ENCODE measurements around the gene SLC25A52. TPM values are rescaled to one million over a fixed set of nuclear protein-coding genes. Genes with fewer than 3 reads are reported as not detected.

Gene SLC25A52
- total and polyA plus RNA-seq, 2 experiments from 2014 or later = not detected

GRCh38 chr18:31711365-31712172, 49.1 kb downstream of the SLC25A52 start (continued):
- TF ChIP-seq ZNF114 (CRISPR knock-in tag; IDR thresholded peaks at IDR 0.05) = no peak
- no peak for TF ChIP-seq ETS1 (IDR thresholded peaks at IDR 0.05)
- TF ChIP-seq EZH2 (IDR thresholded peaks at IDR 0.05; ENCODE audit: low read depth, unreplicated experiment) = no peak
- no peak for TF ChIP-seq CTCF (conservative IDR thresholded peaks at IDR 0.05; ENCODE audit: low read depth in 2 of 2)

- no peaks in the 10 kb centered on the region for H4K20me1 ChIP-seq (replicated peaks; ENCODE audit: insufficient read depth)
- no peaks in the 10 kb centered on the region for H3K79me2 ChIP-seq (replicated peaks; ENCODE audit: insufficient read depth)
- Mint-ChIP-seq H3K27me3 (ENCODE audit: insufficient read depth, low read depth, poor library complexity) (peaks cover 4% of the 10 kb centered on the region), H3K4me1 (peaks cover 9% of the 10 kb centered on the region; the same call in 2 of the 3 replicates), H3K36me3 (ENCODE audit: low read depth) (no peaks in the 10 kb centered on the region), H3K27ac (peak overlapping the region; percentile 59), H3K4me3 (no peak overlapping the region), H3K9me3 (no peaks in the 10 kb centered on the region)
- no peak overlapping the region for H3K4me3 ChIP-seq
- TF ChIP-seq ZNF462 (CRISPR knock-in tag; IDR thresholded peaks at IDR 0.05) (no peak), EZH2 (IDR thresholded peaks at IDR 0.05; ENCODE audit: low read depth, unreplicated experiment) (no peak), CTCF (conservative IDR thresholded peaks at IDR 0.05; ENCODE audit: low read depth in 2 of 2) (peak; percentile 28 to 48), NANOG (IDR thresholded peaks at IDR 0.05; ENCODE audit: borderline replicate concordance) (no peak), REST (IDR thresholded peaks at IDR 0.05; ENCODE audit: unreplicated experiment) (no peak)
- peak; percentile 37 for DNase-seq (ENCODE audit: low spot score)
- no peak overlapping the region for H3K27ac ChIP-seq (ENCODE audit: low read depth)
- peak; percentile 79 for ATAC-seq
- H2AFZ ChIP-seq = peak overlapping the region; percentile 36
- H3K9me2 ChIP-seq (ENCODE audit: insufficient read depth) = no peaks in the 10 kb centered on the region
- peaks cover 8% of the 10 kb centered on the region for H3K4me1 ChIP-seq (ENCODE audit: insufficient read depth)
- no peaks in the 10 kb centered on the region for H3K27me3 ChIP-seq (ENCODE audit: insufficient read depth)
- H3K36me3 ChIP-seq (ENCODE audit: insufficient read depth) = no peaks in the 10 kb centered on the region
- H3F3A ChIP-seq (replicated peaks; ENCODE audit: low read depth) = no peaks in the 10 kb centered on the region
- H3K4me2 ChIP-seq = no peak overlapping the region
Measured at GRCh38 chr18:31710826-31711225, 49.9 kb downstream of the SLC25A52 start.

Data from GM23338 (cell line).